CD4-positive, alpha-beta T cell treated with Interleukin-1 beta for 1 hour (primary cell): ENCODE results near the gene AHNAK.

Experiments used
- DNase-seq, 2 donors: peaks; one replicate each; pipeline ENCODE4 v3.0.0-alpha.2; 2020 to 2022

Gene AHNAK

DNA sequence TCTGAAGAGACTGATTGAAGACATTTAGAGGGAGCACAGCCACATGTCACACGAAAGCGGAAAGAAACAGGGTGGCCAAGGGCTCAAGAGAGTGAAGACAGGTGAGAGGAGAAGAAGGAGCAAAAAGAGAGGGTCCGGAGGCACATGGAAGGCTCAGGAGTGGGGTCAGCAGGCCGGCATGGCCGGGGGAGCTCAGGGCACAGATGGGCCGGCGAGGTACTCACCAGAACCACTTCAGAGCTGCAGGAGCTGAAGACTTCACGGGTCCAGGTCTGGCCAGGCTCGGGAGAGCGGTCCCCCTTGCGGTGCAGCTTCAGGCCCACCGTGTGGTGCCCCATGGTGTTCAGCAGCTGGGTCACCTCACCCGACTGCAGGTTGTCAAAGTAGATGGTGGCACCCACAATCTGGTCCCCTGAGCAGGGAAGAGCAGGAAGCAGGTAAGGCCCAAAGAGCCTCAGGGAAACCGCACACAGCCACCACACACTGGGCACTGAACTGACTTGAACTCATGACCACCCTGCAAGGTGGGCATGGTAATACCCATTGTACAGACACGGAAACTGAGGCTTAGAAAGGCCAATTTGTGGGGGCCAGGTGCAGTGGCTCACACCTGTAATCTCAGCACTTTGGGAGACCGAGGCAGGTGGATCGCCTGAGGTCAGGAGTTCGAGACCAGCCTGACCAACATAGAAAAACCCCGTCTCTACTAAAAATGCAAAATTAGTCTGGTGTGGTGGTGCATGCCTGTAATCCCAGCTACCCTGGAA, 11.6 kb downstream of the AHNAK start:
- no peak for DNase-seq

DNA sequence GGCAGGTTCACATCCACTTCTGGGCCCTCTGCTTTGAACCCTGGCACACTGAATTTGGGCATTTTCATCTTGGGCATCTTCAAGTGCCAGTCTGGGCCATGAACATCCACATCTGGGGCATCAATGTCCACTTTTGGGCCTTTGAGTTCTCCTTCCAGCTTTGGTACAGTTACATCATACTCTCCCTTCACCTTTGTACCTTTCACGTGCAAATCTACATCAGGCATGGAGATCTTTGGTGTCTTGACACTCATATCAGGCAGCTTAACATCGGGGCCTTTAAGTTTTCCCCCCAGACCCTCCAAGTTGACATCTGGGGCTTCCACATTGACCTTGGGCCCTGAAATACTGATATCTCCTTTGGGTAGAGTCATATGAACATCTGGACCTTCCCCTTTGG, 14.5 kb downstream of the AHNAK start:
- no peak for DNase-seq

DNA sequence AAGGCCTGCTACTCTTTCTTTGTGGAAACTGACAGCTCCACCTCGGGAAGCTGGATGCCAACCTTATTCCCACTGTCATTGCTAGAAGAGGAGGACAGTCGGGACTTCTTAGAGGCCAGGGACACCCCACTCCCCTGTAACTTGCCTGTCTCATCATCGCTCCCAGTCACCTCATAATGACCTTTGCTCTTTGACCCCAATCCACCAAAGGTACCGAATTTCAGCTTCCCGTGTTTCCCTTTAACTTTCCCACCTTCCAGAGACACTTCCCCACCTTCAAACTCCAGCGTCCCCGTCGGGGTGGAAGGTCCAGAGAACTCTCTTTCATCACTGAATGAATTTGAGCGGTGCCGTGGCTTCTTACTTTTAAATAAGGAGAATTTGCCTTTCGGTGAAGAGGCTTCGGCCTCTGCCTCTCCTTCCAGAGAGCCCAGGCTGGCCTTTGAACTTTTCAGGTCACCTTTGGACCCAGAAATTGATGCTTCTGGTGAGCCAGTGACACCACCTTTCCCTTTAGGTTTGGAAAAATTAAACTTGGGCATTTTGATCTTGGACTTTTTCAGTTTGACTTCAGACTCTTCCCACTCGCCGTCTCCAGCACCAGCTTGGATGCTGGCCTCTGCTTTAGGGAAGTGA, 29.8 kb downstream of the AHNAK start:
- DNase-seq: peak in 1 of 2 donors; percentile 20

DNA sequence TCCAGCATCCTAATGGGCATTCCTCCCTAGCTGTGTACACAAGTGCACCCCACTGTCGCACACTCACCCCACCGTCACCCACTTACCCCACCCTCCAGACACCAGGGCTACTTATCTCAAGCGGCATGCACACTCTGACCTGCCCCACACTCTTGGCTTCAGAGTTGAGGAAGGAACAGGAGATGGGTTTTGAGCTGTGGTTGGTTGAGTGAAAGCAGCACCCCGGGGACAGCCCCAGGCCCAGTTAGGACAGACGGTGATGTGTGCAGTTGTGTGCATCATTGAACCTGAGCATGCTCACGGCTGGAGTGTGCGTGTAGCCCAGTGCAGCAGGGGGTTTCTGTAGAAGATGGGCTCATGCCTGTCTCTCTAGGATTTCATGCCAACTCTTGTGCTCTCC, 32.5 kb downstream of the AHNAK start:
- DNase-seq: peak; percentile 37 to 44

DNA sequence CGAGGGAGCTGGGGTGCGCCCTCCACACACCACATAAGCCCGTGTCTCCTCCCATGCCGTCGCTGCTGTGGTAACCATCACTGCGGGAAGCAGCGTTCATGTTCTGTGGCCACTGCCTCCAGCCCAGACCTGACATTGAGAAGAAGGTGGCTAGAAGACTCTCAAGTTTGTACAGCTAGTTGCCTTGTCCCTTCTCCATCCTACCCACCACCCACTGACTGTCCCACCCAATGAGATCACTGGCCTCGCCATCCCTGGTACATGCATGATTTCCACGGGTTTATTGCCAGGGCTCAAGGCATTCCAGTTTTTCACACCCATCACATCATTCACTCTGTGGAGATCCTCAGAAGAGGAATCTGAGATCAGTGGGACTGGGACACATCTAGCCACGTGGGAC, 33.0 kb downstream of the AHNAK start:
- DNase-seq: peak; percentile 32 to 45

DNA sequence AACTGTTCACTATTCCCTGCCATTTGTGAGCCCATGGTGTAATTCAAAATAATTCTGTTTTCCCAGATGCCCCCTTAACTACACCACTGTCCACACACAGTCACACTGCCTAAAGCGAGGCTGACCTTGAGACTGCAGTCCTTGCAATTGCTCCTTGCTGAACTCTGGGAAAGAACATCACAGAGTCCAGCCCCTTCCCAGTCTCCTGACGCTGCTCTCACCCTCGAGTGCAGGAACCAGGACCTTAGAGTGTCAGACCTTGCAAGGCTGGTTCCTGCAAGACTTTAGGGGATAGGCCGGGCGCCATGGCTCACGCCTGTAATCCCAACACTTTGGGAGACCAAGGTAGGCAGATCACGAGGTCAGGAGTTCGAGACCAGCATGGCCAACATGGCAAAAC, 33.6 kb downstream of the AHNAK start:
- DNase-seq: peak in 1 of 2 donors; percentile 21

DNA sequence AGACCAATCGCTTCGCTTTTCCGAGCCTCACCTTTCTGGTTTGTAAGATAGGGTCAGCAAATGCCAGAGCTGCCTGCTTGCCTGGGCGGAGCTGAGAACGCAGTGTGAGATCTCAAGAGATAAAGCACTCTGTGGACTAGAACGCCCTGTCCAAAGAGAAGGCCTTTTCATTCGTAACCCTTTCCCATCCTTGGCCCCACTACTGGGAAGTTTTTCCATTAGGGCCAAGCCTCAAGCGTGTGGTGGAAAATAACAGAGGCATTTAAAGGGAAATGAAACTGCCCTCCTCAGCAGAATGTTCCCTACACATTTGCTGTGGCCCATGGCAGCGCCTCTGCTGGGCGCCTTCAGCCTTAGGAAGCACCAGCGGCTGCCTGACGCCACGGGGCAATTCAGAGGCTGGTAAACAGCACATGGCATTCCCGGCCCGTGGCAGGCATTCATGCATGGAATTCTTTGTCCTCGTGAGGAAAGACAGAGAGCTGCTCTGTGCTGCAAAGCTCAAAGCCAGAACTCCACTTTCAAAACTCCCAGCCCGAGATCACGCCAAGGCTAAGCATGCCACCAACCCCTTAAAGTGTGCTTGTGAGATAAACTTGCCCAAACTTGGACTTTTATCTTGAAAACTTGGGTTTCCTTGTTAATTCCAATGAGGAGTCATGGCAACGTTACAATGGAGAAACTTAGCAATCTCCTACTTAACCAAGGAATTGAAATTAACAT, 38.1 kb downstream of the AHNAK start:
- DNase-seq: peak in 1 of 2 donors; percentile 45

DNA sequence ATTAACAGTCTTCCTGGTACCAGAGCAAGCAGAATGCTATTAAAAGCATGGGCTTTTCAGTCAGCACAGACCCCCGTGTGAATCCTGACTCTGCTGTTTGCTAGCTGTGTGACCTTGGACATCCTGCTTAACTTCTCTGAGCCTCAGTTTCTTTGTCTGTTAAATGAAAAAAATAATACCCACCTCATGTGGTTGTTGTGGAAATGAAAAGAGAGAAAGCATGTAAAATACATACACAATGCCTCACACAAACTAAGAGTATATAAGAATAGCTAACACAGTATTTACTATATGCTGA, 39.5 kb downstream of the AHNAK start:
- no peak for DNase-seq

DNA sequence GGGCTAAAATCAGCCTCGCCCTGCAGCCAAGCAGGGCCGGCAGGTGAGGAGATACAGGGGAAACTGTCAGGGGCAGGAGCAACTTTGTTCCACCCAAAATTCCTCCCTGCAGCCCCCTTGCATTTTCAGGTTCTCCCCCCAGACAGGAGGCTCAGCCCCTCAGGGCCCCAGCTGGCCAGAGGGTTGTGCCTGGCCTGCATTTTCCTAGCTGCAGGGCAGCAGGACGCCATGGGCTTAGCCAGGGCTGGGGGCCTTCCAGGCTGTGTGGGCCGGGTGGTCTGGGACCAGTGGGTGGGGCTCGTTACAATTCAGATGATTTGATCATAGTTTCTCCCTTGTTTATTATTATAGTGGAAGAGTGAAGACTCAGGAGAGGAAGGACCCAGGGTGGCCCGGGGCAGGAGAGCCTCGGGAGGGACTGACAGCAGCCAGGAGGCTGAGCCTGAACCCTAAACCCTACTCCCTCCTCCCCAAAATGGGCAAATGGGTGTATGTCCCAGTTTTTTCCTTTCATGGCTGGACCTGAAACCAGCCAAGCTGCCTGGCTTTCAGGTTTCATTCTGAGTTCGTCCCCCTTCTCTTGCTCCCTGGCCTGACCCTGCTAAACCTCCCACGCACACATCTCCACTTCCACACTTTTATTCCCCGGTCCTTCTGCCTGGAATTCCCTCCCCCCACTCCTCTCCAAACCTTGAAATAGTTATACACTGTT, 40.0 kb downstream of the AHNAK start:
- DNase-seq: no peak

DNA sequence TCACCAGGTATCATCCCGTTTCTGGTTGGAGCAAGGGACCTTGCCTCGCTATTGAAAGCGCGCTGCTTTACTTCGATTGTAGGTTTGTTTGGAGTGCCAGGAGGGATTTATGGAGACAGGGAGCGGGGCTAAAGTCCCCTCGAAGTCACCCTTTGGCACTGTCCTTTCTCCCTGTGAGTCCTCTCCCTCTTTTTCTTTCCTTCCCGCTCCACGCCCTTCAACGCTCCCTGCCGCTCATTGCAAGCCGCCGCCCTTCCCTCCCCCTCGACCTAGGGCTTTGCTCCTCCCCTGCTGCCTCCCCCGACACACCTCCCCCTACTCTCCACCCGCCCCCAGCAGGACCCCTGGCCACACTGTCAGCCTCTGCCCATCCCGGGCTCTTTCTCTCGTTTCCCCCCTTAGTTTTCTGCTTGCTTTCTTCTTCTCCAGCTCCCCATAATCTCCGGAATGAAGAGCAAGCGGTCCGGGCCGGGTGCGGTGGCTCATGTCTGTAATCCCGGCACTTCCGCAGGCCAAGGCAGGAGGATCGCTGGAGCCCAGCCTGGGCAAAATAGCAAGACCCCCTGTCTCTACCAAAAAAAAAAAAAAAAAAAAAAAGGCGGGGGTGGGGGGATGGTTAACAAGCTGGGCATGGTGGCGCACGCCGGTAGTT, 41.0 kb downstream of the AHNAK start:
- no peak for DNase-seq

DNA sequence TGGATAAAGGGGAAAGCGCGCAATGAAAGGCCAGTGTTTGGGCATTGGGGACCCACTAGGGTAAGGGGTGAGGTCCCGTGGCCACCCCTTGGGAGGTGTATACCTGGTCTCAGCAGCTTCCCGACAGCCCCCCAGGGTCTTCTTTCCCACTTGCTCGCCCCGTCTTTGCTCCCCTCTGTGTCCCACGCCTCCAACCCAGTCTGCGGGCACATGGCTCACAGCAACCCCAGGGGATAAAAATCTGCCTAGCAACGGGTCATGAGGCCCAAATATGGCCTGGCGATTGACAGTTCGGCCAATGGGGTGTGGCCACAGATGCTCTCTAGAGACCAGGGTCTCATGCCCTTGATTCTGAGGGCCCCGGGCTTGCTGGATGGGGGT, 41.6 kb downstream of the AHNAK start:
- no peak for DNase-seq

DNA sequence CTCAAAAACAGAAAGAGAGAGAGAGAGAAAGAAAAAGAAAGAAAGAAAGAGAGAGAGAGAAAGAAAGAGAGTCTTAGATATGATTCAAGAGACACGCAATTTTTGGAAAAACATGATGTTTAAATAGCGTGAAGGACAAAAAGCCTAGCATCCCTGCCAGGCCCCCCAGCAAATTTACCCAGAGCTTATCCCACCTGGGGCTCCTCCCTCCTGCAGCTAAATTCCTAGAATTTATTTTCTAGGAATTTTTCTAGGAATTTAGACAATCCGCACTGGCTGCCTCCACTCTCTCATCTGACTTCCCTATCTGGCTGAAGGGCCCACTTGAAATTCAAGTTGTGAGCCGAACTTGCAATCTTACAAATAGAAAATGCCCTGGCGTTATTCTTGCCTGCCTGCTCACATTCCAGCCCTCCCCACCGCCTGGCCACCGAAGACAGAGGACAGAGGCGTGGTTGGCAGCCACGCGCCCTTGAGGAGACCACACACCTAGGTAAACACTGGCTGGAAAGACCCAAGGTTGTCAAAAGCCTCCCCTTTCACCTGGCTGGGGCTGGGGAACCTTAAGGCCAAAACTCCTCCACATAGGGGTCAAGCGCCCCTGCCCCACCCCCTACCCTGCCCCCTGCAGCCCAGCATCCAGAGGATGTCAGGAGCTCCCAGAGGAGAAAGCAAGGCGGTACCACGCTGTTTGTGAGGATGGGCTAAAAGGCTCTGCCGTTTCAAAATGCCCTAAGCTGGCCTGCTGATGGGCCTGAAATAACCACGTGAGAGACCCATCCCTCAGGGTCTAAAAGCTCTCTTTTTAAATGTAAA, 42.2 kb downstream of the AHNAK start:
- DNase-seq: no peak

DNA sequence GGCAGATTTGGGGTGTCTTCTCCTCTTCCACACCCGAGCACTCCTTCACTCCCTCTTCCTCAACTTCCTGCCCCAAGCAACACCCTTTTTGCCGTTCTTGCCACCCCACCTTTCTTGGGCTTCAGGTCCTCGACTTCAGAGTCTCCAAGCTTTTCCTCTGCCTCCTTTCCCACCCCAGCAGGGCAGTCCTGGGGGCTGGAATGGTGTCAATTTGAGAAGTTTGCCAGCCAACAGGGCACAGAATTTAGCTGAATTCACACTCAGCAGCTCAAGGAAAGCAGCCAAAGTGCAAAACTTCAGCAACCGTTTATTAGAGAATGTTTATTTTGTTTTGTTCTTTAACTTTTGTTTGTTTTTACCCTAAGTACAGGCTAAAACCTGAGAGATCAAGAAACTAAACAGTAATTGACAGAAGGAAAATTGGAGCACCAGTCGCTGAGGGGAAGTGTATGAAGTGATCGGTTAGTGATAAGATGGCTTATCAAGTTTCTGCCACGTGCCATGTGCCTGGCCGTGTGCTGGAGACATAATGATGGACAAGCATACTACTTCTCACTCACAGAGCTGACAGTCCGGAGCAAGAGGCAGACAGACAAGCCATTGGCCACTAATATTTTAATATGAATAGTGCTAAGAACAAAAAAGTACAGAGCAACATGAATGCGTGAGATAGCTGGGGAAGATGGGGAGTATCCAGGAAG, 44.4 kb downstream of the AHNAK start:
- no peak for DNase-seq

DNA sequence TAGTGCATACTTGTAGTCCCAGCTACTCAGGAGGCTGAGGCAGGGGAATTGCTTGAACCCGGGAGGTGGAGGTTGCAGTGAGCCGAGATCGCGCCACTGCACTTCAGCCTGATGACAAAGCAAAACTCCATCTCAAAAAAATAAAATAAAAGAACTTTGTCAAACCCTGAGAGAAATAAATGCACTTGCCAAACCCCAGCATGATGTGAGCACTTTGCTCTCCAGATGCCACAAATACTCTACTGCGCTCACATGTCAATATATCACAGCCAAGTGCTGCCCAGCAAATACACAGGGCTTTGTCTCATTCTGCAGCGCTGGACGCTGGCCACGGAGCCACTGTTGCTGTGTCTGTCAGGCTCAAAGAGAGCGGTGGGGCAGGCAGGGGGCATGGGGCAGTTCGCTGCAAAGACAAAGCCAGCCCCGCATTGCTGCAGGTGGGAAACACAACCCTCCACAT, 45.1 kb downstream of the AHNAK start:
- DNase-seq: no peak

DNA sequence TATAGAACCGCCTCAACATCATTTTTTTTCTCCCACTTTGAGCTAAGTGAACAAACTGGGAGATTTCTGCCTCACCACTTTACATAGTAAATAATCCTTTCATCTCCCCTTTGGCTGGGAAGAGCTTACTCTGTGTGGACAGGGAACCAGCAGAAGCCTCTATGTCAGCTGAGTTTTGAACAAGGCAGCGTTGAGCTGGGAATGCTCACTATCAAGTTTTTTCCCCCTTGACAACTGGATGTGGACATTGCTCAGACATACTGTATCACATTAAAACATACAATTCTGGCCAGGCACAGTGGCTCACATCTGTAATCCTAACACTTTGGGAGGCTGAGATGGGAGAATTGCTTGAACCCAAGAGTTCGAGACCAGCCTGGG, 46.0 kb downstream of the AHNAK start:
- no peak for DNase-seq

DNA sequence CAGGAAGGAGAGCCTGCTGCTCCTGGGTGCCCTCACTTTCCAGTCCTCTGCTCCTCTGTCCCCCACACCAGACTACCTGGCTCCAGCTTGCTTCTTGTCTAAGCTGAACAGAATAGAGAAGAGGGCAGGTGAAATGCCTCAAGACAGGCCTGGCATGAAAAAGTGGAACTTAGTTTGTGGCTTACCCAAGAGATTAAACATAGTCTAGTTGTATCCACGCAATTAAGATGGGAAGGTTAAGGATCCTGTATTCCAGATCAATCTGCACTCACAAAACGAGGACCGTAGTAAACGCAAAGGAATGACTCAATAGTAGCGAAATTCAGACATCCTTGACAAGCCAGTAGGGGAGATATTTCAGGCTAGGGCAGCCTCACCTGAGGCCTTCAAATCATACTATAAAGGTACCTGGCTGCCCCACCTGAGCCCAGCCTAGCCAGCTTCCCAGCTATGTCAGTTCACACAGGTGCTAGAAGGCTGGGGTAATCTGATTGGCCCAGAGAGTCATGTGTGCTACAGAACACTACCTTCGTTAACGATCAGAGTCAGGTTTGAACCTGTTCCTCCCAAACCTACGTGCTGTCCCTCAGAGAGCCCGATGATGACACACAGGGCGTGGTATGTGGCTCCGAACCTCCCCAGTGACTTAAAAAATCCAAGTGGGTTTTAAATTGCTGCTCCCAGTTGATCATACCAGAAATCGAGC, 46.5 kb downstream of the AHNAK start:
- no peak for DNase-seq

DNA sequence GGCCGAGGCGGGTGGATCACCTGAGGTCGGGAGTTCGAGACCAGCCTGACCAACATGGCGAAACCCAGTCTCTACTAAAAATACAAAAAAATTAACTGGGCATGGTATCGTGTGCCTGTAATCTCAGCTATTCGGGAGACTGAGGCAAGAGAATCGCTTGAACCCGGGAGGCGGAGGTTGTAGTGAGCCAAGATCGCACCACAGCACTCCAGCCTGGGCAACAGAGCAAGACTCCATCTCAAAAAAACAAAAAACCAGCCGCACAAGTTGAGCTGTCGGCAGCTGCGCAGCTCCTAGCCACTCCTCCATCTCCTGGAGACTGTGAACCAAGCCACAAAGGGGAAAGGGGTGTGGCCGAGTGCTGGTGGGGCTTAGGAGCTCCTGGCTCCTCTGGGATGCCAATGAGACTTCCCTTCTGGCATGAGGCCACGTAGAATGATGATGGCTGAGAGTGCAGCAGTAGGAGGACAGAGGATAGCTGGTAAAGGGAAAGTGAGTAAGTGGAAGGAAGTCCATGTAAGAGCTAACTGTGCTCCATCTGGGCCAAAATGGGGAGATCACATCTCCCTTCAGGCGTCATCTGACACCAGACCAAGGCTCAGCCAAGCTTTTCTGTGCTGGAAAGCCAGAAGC, 47.2 kb downstream of the AHNAK start:
- peak in 1 of 2 donors; percentile 36 for DNase-seq

DNA sequence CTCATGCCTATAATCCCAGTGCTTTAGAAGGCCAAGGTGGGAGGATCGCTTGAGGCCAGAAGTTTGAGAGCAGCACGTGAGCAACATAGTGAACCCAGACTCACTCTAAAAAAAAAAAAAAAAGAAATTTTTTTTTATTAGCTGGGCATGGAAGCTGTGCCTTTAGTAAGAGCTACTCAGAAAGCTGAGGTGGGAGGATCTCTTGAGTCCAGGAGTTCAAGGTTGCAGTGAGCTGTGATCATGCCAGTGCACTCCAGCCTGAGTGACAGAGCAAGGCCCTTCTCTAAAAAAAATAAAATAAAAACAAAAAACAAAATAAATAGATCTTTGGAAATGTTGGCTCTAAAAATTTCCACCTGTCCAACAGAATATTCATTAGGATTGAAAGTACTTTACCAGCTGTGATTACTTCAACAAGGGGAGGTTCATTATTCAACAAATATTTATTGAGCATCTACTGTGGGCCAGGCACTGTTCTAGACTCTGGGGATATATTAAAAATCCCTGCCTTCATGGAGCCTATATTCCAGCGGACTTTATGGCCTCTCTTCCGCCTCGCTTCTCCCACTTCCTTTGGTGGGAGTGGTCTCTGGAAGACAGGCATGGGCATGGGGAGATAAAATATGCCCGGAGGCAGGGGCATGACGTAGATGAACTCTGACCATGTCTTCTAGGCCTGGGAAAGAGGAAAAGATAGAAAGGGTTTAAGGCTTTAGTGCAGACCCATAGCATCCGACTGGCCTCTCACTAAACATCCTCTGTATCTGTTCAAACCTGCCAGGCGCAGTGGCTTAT, 47.9 kb downstream of the AHNAK start:
- no peak for DNase-seq

DNA sequence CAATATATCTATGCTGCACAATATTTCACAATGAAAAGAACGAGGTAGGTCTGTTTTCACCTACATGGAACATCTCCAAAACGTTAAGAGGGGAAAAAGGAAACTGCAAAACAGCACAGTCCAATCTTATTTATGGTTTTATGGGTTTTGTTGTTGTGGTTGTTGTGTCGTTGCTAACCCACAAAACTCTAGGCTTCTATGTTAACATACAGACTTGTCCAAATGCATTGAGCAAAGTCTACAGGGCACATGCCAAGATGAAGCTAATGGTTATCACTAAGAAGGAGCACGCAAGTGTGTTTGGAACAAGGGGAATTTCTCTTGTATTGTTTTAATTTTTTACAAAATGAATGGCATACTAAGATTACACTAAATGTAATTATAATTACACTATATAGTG, 48.6 kb downstream of the AHNAK start:
- DNase-seq: no peak
